Fibroblast of lung (primary cell): Measurements from ENCODE around the gene SULT1C4. TPM values are rescaled to one million over a fixed set of nuclear protein-coding genes. Genes with fewer than 3 reads are reported as not detected.
A peak's percentile ranks its signal among the peaks of the same experiment; 100 is the strongest.

Experiments
- DNase-seq, 2 donors: peaks; one replicate each; pipeline versions ENCODE4 v3.0.0 to v3.0.0-alpha.2; 2010; ENCODE audit warnings: low read depth in 2 of 2
- H2AFZ ChIP-seq: 2 replicates; pipeline ENCODE4 v1.5.1; 2012; ENCODE audit warnings: low read length, control low read depth, inconsistent platforms
- H3K27ac ChIP-seq: 2 replicates; pipeline ENCODE4 v1.5.1; 2011; ENCODE audit warnings: low read length, control low read depth; ENCODE audit not compliant: insufficient read depth
- H3K27me3 ChIP-seq: 2 replicates; pipeline ENCODE4 v1.5.1; 2011; ENCODE audit warnings: mild to moderate bottlenecking, low read length; ENCODE audit not compliant: control insufficient read depth, insufficient read depth
- H3K36me3 ChIP-seq: 2 replicates; pipeline ENCODE4 v1.5.1; 2011; ENCODE audit warnings: low read length; ENCODE audit not compliant: control insufficient read depth, insufficient read depth
- H3K4me1 ChIP-seq: 2 replicates; pipeline ENCODE4 v1.5.1; 2011; ENCODE audit warnings: low read length; ENCODE audit not compliant: control insufficient read depth, insufficient read depth; ENCODE audit errors: extremely low read depth
- H3K4me2 ChIP-seq: 2 replicates; pipeline ENCODE4 v1.5.1; 2011; ENCODE audit warnings: low read length, control low read depth; ENCODE audit not compliant: insufficient read depth; ENCODE audit errors: extremely low read depth
- H3K4me3 ChIP-seq, 4 experiments: fragments of 200-600 bp in 1 of 4; sonication (generic) in 1 of 4; replicated peaks in 1 of 4; 2 replicates each; pipeline ENCODE4 v1.5.1; 2011 to 2016; ENCODE audit warnings: low read length in 4 of 4, low read depth in 3 of 4, mild to moderate bottlenecking in 3 of 4, control low read depth in 2 of 4, inconsistent platforms in 1 of 4, mixed read lengths in 1 of 4; ENCODE audit not compliant: insufficient read depth in 1 of 4; ENCODE audit errors: control extremely low read depth in 1 of 4
- H3K79me2 ChIP-seq: 2 replicates; pipeline ENCODE4 v1.5.1; 2012; ENCODE audit warnings: mild to moderate bottlenecking, low read length, inconsistent platforms; ENCODE audit not compliant: control insufficient read depth, insufficient read depth
- H3K9ac ChIP-seq: 2 replicates; pipeline ENCODE4 v1.5.1; 2011; ENCODE audit warnings: mild to moderate bottlenecking, low read length, control low read depth; ENCODE audit not compliant: insufficient read depth
- H3K9me3 ChIP-seq: 2 replicates; pipeline ENCODE4 v1.5.1; 2012; ENCODE audit warnings: low read depth, low read length; ENCODE audit not compliant: control insufficient read depth, insufficient read depth
- H4K20me1 ChIP-seq: 2 replicates; pipeline ENCODE4 v1.5.1; 2011; ENCODE audit warnings: low read length; ENCODE audit not compliant: control insufficient read depth, insufficient read depth; ENCODE audit errors: extremely low read depth
- CTCF ChIP-seq, 2 donors: IDR thresholded peaks in 1 of 2; conservative IDR thresholded peaks in 1 of 2; 1 replicate in 1 of 2; 2 replicates in 1 of 2; pipeline ENCODE4 v1.5.1; 2011 to 2012; ENCODE audit warnings: low read length in 2 of 2, control low read depth in 1 of 2, inconsistent platforms in 1 of 2, low read depth in 1 of 2, mild to moderate bottlenecking in 1 of 2
- EZH2 ChIP-seq: IDR thresholded peaks from 2 replicates; pipeline ENCODE4 v1.5.1; 2012; ENCODE audit warnings: low read length, control low read depth, mild to moderate bottlenecking; ENCODE audit errors: missing control alignments
- polyA plus RNA-seq, 2 donors: library from polyadenylated mRNA; depleted of rRNA in 1 of 2; stranded (reverse) in 1 of 2; unstranded in 1 of 2; fragments of >200 nt; gene quantifications; 2 replicates each; pipeline ENCODE4 v1.2.1, GENCODE V29; 2011 to 2012; ENCODE audit warnings: missing spikeins in 1 of 2
- total RNA-seq: library from RNA; depleted of rRNA; stranded (reverse); fragments of >200 nt; gene quantifications from 2 replicates; pipeline ENCODE4 v1.2.1, GENCODE V29; 2014

The SULT1C4 gene
- total and polyA plus RNA-seq, 2 donors (not counting 1 experiment from before 2014, with no cell fraction given), result 0.14 to 0.50 TPM

- TF ChIP-seq CTCF (conservative IDR thresholded peaks at IDR 0.05 in 1 of 2, IDR thresholded peaks at IDR 0.05 in 1 of 2; ENCODE audit: low read depth in 1 of 2, low read length in 2 of 2), result no peak
- no peak for TF ChIP-seq EZH2
- H3K4me3 ChIP-seq, result no peak overlapping the region
- peak; percentile 47 to 78 for DNase-seq
- H3K27me3 ChIP-seq, result no peaks in the 10 kb centered on the region
- no peaks in the 10 kb centered on the region for H4K20me1 ChIP-seq
- H3K9ac ChIP-seq, result no peak overlapping the region
- no peak overlapping the region for H3K27ac ChIP-seq
- H3K4me1 ChIP-seq, result peaks cover 2% of the 10 kb centered on the region
- H3K79me2 ChIP-seq, result no peaks in the 10 kb centered on the region
- no peak overlapping the region for H2AFZ ChIP-seq
- no peaks in the 10 kb centered on the region for H3K36me3 ChIP-seq
- H3K9me3 ChIP-seq, result no peaks in the 10 kb centered on the region
- no peak overlapping the region for H3K4me2 ChIP-seq
These were observed 32.0 kb downstream of the SULT1C4 start for GRCh38 chr2:108409768-108410167.

- H3K9me3 ChIP-seq, result no peaks in the 10 kb centered on the region
- H3K36me3 ChIP-seq, result no peaks in the 10 kb centered on the region
- no peaks in the 10 kb centered on the region for H3K27me3 ChIP-seq
- no peaks in the 10 kb centered on the region for H3K79me2 ChIP-seq
- H2AFZ ChIP-seq, result no peak overlapping the region
- no peak overlapping the region for H3K4me3 ChIP-seq
- DNase-seq, result peak; percentile 53 to 90
- H3K4me1 ChIP-seq, result peaks cover 2% of the 10 kb centered on the region
- no peaks in the 10 kb centered on the region for H4K20me1 ChIP-seq
- TF ChIP-seq CTCF (conservative IDR thresholded peaks at IDR 0.05 in 1 of 2, IDR thresholded peaks at IDR 0.05 in 1 of 2; ENCODE audit: low read depth in 1 of 2, low read length in 2 of 2) (no peak), EZH2 (no peak)
- H3K4me2 ChIP-seq, result no peak overlapping the region
- no peak overlapping the region for H3K27ac ChIP-seq
- H3K9ac ChIP-seq, result no peak overlapping the region
These were observed 35.4 kb downstream of the SULT1C4 start for GRCh38 chr2:108412995-108413710.

- TF ChIP-seq CTCF (conservative IDR thresholded peaks at IDR 0.05 in 1 of 2, IDR thresholded peaks at IDR 0.05 in 1 of 2; ENCODE audit: low read depth in 1 of 2, low read length in 2 of 2), result no peak
- TF ChIP-seq EZH2, result no peak
- H3K27ac ChIP-seq, result no peak overlapping the region
- H3K4me2 ChIP-seq, result no peak overlapping the region
- no peak overlapping the region for H3K4me3 ChIP-seq
- H3K9ac ChIP-seq, result no peak overlapping the region
- no peaks in the 10 kb centered on the region for H3K9me3 ChIP-seq
- H3K36me3 ChIP-seq, result no peaks in the 10 kb centered on the region
- H3K79me2 ChIP-seq, result no peaks in the 10 kb centered on the region
- no peaks in the 10 kb centered on the region for H3K27me3 ChIP-seq
- no peak overlapping the region for H2AFZ ChIP-seq
- peaks cover 2% of the 10 kb centered on the region for H3K4me1 ChIP-seq
- H4K20me1 ChIP-seq, result no peaks in the 10 kb centered on the region
- no peak for DNase-seq
These were observed 35.9 kb downstream of the SULT1C4 start for GRCh38 chr2:108413711-108414095.
